ENCODE measurements around the gene GUCY2D. TPM values are rescaled to one million over a fixed set of nuclear protein-coding genes. Genes with fewer than 3 reads are reported as not detected.

The GUCY2D gene
- total RNA-seq, 1 donor from 2014 or later = not detected

GRCh38 chr17:7993972-7994589, 8.3 kb upstream of the GUCY2D start:
- no peaks in the 10 kb centered on the region for H3K9me3 Mint-ChIP-seq

DNA sequence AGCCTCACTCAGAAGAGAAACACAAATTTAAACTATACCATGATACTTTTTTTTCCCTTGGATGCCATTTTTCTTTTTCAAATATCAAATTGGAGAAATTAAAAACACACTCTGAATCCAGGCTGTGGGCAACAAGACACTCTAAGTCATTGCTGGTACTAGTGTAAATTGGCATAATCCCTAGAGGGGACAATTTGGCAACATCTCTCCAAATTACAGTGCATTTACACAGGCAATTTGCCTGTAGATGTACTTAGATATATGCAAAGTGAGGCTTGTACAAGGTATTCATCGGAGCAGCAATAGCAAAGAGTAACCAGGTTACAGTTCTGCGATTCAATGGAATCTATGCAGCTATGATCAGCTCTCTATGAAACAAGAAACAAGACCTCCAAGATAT, 6.7 kb upstream of the GUCY2D start:
- DNase-seq (ENCODE audit: low read depth, low spot score) = no peak
- Mint-ChIP-seq H3K36me3 (ENCODE audit: low read depth) (no peaks in the 10 kb centered on the region), H3K27ac (ENCODE audit: unreplicated experiment) (no peak overlapping the region), H3K27me3 (ENCODE audit: low read depth) (peaks cover 25% of the 10 kb centered on the region), H3K4me3 (no peak overlapping the region), H3K4me1 (no peaks in the 10 kb centered on the region), H3K9me3 (no peaks in the 10 kb centered on the region)
- TF ChIP-seq, protein P1, sequence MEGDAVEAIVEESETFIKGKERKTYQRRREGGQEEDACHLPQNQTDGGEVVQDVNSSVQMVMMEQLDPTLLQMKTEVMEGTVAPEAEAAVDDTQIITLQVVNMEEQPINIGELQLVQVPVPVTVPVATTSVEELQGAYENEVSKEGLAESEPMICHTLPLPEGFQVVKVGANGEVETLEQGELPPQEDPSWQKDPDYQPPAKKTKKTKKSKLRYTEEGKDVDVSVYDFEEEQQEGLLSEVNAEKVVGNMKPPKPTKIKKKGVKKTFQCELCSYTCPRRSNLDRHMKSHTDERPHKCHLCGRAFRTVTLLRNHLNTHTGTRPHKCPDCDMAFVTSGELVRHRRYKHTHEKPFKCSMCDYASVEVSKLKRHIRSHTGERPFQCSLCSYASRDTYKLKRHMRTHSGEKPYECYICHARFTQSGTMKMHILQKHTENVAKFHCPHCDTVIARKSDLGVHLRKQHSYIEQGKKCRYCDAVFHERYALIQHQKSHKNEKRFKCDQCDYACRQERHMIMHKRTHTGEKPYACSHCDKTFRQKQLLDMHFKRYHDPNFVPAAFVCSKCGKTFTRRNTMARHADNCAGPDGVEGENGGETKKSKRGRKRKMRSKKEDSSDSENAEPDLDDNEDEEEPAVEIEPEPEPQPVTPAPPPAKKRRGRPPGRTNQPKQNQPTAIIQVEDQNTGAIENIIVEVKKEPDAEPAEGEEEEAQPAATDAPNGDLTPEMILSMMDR (conservative IDR thresholded peaks at IDR 0.05) = no peak

More at GRCh38 chr17:7993972-7994589, 8.3 kb upstream of the GUCY2D start:
- H3K4me3 Mint-ChIP-seq = no peak overlapping the region
- no peak for DNase-seq (ENCODE audit: low read depth, low spot score)
- H3K36me3 Mint-ChIP-seq (ENCODE audit: low read depth) = no peaks in the 10 kb centered on the region
- TF ChIP-seq, protein P1 (conservative IDR thresholded peaks at IDR 0.05) = no peak
- no peak overlapping the region for H3K27ac Mint-ChIP-seq (ENCODE audit: unreplicated experiment)
- peaks cover 21% of the 10 kb centered on the region for H3K27me3 Mint-ChIP-seq (ENCODE audit: low read depth)
- peaks cover 5% of the 10 kb centered on the region for H3K4me1 Mint-ChIP-seq

DNA sequence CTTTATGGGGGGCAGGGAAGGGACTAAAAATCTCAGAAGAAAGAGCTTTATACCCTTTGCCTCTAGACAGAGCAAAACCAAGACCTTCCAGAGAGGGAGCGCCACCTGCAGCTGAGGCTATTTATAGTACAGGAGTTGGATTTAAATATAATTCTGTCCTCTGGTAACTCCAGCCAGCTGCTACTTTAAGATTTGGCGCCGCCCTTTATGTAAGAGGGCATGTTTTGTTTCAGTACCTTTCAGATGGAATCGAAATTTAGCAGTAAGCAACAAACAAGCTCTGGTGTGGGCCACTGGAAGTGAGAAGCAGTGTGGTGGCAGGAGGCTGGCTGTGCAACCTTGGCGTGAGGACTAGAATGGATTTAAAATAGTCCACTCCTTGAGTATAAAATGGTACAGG, 5.2 kb upstream of the GUCY2D start:
- peaks cover 37% of the 10 kb centered on the region for H3K27me3 Mint-ChIP-seq (ENCODE audit: low read depth)
- H3K36me3 Mint-ChIP-seq (ENCODE audit: low read depth) = no peaks in the 10 kb centered on the region
- TF ChIP-seq, protein P1 (conservative IDR thresholded peaks at IDR 0.05) = peak; percentile 50
- no peak overlapping the region for H3K4me3 Mint-ChIP-seq
- H3K9me3 Mint-ChIP-seq = no peaks in the 10 kb centered on the region
- no peak overlapping the region for H3K27ac Mint-ChIP-seq (ENCODE audit: unreplicated experiment)
- no peak for DNase-seq (ENCODE audit: low read depth, low spot score)
- H3K4me1 Mint-ChIP-seq = no peaks in the 10 kb centered on the region

DNA sequence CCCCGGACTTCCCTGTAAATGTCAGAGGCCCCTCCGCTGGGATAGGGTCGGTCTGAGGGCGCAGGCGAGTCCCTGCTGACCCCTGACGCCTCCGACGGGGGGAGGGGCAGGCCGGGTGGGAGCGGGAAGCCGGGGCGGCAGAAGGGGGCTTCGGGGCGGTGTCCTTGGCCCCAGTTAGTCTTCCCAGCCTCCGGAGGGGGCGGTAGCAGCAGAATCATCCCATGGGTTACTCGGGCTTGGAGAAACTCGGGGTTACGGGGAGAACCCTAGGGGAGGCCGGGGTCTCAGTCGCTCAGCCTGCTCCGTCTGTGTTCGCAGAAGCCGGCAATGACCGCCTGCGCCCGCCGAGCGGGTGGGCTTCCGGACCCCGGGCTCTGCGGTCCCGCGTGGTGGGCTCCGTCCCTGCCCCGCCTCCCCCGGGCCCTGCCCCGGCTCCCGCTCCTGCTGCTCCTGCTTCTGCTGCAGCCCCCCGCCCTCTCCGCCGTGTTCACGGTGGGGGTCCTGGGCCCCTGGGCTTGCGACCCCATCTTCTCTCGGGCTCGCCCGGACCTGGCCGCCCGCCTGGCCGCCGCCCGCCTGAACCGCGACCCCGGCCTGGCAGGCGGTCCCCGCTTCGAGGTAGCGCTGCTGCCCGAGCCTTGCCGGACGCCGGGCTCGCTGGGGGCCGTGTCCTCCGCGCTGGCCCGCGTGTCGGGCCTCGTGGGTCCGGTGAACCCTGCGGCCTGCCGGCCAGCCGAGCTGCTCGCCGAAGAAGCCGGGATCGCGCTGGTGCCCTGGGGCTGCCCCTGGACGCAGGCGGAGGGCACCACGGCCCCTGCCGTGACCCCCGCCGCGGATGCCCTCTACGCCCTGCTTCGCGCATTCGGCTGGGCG, 542 bp downstream of the GUCY2D start:
- DNase-seq (ENCODE audit: low read depth, low spot score) = no peak
- Mint-ChIP-seq H3K9me3 (no peaks in the 10 kb centered on the region), H3K4me1 (no peaks in the 10 kb centered on the region), H3K36me3 (ENCODE audit: low read depth) (no peaks in the 10 kb centered on the region), H3K4me3 (no peak overlapping the region), H3K27ac (ENCODE audit: unreplicated experiment) (no peak overlapping the region), H3K27me3 (ENCODE audit: low read depth) (peaks cover 41% of the 10 kb centered on the region)
- TF ChIP-seq, protein P1 (conservative IDR thresholded peaks at IDR 0.05) = no peak

DNA sequence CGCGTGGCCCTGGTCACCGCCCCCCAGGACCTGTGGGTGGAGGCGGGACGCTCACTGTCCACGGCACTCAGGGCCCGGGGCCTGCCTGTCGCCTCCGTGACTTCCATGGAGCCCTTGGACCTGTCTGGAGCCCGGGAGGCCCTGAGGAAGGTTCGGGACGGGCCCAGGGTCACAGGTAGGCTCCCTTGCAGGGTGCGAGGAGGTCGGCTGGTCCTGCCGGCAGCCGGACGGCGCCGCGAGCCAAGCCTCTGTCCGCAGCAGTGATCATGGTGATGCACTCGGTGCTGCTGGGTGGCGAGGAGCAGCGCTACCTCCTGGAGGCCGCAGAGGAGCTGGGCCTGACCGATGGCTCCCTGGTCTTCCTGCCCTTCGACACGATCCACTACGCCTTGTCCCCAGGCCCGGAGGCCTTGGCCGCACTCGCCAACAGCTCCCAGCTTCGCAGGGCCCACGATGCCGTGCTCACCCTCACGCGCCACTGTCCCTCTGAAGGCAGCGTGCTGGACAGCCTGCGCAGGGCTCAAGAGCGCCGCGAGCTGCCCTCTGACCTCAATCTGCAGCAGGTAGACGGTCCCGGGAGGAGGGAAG, 1.3 kb downstream of the GUCY2D start:
- H3K27me3 Mint-ChIP-seq (ENCODE audit: low read depth) = peaks cover 38% of the 10 kb centered on the region
- H3K4me3 Mint-ChIP-seq = no peak overlapping the region

More for the DNA sequence above, 1.3 kb downstream of the GUCY2D start:
- Mint-ChIP-seq H3K9me3 (no peaks in the 10 kb centered on the region), H3K27ac (ENCODE audit: unreplicated experiment) (no peak overlapping the region), H3K4me1 (no peaks in the 10 kb centered on the region), H3K36me3 (ENCODE audit: low read depth) (no peaks in the 10 kb centered on the region)
- DNase-seq (ENCODE audit: low read depth, low spot score) = no peak
- TF ChIP-seq, protein P1 (conservative IDR thresholded peaks at IDR 0.05) = no peak

All from neural crest cell (in vitro differentiated cells).